Endothelial cell of umbilical vein (primary cell): ENCODE results near the gene ATP5MG.

Experiments used
- POLR2A ChIP-seq: IDR thresholded peaks from 2 replicates; pipeline ENCODE4 v1.6.1; 2012; ENCODE audit warnings: low read depth, mild to moderate bottlenecking, control low read depth, low read length
- TF ChIP-seq, protein P1 (sequence below), 2 donors: IDR thresholded peaks; 1 replicate in 1 of 2; 2 replicates in 1 of 2; pipeline ENCODE4 v1.5.1; 2011; ENCODE audit warnings: low read length in 2 of 2, mild to moderate bottlenecking in 2 of 2, moderate library complexity in 2 of 2, control low read depth in 1 of 2, inconsistent platforms in 1 of 2, low read depth in 1 of 2; ENCODE audit not compliant: insufficient read depth in 1 of 2; ENCODE audit errors: extremely low read depth in 1 of 2
- TF ChIP-seq, protein P2 (sequence below): IDR thresholded peaks from 2 replicates; pipeline ENCODE4 v1.6.1; 2011; ENCODE audit not compliant: insufficient read depth, insufficient read length

GRCh38 chr11:118430956-118431355 lies 29.6 kb downstream of the ATP5MG start:
- TF ChIP-seq, protein P1, sequence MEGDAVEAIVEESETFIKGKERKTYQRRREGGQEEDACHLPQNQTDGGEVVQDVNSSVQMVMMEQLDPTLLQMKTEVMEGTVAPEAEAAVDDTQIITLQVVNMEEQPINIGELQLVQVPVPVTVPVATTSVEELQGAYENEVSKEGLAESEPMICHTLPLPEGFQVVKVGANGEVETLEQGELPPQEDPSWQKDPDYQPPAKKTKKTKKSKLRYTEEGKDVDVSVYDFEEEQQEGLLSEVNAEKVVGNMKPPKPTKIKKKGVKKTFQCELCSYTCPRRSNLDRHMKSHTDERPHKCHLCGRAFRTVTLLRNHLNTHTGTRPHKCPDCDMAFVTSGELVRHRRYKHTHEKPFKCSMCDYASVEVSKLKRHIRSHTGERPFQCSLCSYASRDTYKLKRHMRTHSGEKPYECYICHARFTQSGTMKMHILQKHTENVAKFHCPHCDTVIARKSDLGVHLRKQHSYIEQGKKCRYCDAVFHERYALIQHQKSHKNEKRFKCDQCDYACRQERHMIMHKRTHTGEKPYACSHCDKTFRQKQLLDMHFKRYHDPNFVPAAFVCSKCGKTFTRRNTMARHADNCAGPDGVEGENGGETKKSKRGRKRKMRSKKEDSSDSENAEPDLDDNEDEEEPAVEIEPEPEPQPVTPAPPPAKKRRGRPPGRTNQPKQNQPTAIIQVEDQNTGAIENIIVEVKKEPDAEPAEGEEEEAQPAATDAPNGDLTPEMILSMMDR (IDR thresholded peaks at IDR 0.05; ENCODE audit: extremely low read depth in 1 of 2, insufficient read depth in 1 of 2, low read depth in 1 of 2, low read length in 2 of 2) = no peak
- no peak for TF ChIP-seq POLR2A
- TF ChIP-seq, protein P2, sequence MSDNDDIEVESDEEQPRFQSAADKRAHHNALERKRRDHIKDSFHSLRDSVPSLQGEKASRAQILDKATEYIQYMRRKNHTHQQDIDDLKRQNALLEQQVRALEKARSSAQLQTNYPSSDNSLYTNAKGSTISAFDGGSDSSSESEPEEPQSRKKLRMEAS = no peak
